HG02981 (cell line): ENCODE measurements around the gene COG6.

Source experiments
- ATAC-seq: cut with Tn5 transposase; IDR thresholded peaks from one replicate; pipeline ENCODE4 v1.9.1; 2021; ENCODE audit warnings: mild to moderate bottlenecking, moderate library complexity; ENCODE audit not compliant: unreplicated experiment

Gene COG6

GRCh38 chr13:39655569-39656324 lies at the start of gene COG6:
TSS of gene COG6 (plus strand) at chr13:39655662. CDS start at chr13:39655727, 65 bp downstream.
- ATAC-seq = peak; percentile 88

- no peak for ATAC-seq
Measured at GRCh38 chr13:39605677-39606320, 49.7 kb upstream of the COG6 start.

- no peak for ATAC-seq
Measured at GRCh38 chr13:39607876-39608275, 47.6 kb upstream of the COG6 start.

GRCh38 chr13:39612023-39612637 lies 43.3 kb upstream of the COG6 start:
- ATAC-seq = no peak

GRCh38 chr13:39616087-39616694 lies 39.3 kb upstream of the COG6 start:
- no peak for ATAC-seq

GRCh38 chr13:39618561-39618960 lies 36.9 kb upstream of the COG6 start:
- ATAC-seq = no peak

GRCh38 chr13:39623466-39623865 lies 32.0 kb upstream of the COG6 start:
- no peak for ATAC-seq

- ATAC-seq = no peak
Measured at GRCh38 chr13:39631307-39631706, 24.2 kb upstream of the COG6 start.

GRCh38 chr13:39632994-39633393 lies 22.5 kb upstream of the COG6 start:
- ATAC-seq = no peak

- ATAC-seq = no peak
Measured at GRCh38 chr13:39635564-39635963, 19.9 kb upstream of the COG6 start.

GRCh38 chr13:39637890-39638289 lies 17.6 kb upstream of the COG6 start:
- ATAC-seq = no peak

GRCh38 chr13:39641645-39642044 lies 13.8 kb upstream of the COG6 start:
- no peak for ATAC-seq

- no peak for ATAC-seq
Measured at GRCh38 chr13:39646122-39646521, 9.3 kb upstream of the COG6 start.

- ATAC-seq = no peak
Measured at GRCh38 chr13:39655041-39655568, 357 bp upstream of the COG6 start.

GRCh38 chr13:39656325-39656677 lies 839 bp downstream of the COG6 start:
- no peak for ATAC-seq

GRCh38 chr13:39663508-39663907 lies 8.0 kb downstream of the COG6 start:
- ATAC-seq = no peak

GRCh38 chr13:39663958-39664357 lies 8.5 kb downstream of the COG6 start:
- ATAC-seq = no peak

GRCh38 chr13:39665763-39666162 lies 10.3 kb downstream of the COG6 start:
- ATAC-seq = no peak

GRCh38 chr13:39670445-39670844 lies 15.0 kb downstream of the COG6 start:
- ATAC-seq = no peak

GRCh38 chr13:39672378-39673132 lies 17.1 kb downstream of the COG6 start:
- no peak for ATAC-seq

GRCh38 chr13:39675904-39676303 lies 20.4 kb downstream of the COG6 start:
- ATAC-seq = no peak
